Stimulated activated CD4-positive, alpha-beta T cell treated with anti-CD3 and anti-CD28 coated beads, Interleukin-12 subunit alpha, Interleukin-12 subunit beta, amount 100 ng/mL, for 4 hours (primary cell): ENCODE results near the gene ABCB11.
"Not testable (repeated sequence)": the region's sequence is repeated elsewhere in the genome, so short reads cannot be mapped to it uniquely, and the experiment has no call there.

Experiments
- DNase-seq: peaks from one replicate; pipeline ENCODE4 v3.0.0-alpha.2; 2020

Gene ABCB11

DNA sequence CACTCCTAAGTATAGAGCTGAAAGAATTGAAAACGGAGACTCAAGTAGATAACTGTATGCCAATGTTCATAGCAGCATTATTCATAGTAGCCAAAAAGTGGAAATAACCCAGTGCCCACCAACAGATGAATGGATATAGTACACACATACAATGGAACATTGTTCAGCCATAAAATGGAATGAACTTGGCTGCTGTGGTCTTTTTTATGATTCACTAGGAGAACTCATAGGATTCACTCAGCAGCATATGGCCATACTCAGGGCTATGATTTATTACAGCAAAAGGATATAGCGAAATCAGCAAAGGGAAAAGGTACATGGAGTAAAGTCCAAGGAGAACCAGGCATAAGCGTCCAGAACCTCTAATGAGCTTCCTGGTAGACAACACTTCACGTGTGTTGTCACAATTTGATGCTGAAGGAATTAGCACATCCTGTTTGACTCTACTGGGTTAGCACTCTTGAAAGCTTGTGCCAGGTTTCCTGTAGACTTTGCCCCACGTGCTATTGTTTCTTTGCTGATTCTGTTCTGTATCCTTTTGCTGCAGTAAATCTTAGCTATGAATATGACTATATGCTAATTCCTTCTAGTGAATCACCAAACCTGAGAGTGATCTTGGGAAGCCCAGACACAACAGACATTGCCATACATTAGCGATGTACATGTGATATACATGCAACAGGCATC is 156.6 kb downstream of the ABCB11 start:
- no peak for DNase-seq

DNA sequence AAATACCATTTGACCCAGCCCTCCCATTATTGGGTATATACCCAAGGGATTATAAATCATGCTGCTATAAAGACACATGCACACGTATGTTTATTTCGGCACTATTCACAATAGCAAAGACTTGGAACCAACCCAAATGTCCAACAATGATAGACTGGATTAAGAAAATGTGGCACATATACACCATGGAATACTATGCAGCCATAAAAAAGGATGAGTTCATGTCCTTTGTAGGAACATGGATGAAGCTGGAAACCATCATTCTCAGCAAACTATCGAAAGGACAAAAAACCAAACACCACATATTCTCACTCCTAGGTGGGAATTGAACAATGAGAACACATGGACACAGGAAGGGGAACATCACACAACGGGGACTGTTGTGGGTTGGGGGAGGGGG is 160.3 kb downstream of the ABCB11 start:
- not testable (repeated sequence) for DNase-seq
